H9 (cell line): Measurements from ENCODE around the gene TIPIN. TPM values are rescaled to one million over a fixed set of nuclear protein-coding genes. Genes with fewer than 3 reads are reported as not detected.

Experiments
- DNase-seq: peaks from one replicate; pipeline ENCODE4 v3.0.0-alpha.2; 2017
- H2AFZ ChIP-seq: one replicate; pipeline ENCODE4 v1.6.1; 2013; ENCODE audit warnings: mild to moderate bottlenecking, low read length, control low read depth, moderate library complexity
- H2AK5ac ChIP-seq: 2 replicates; pipeline ENCODE4 v1.6.1; 2013; ENCODE audit warnings: low read length, control low read depth, mixed read lengths; ENCODE audit not compliant: insufficient read length
- H2BK120ac ChIP-seq: one replicate; pipeline ENCODE4 v1.6.1; 2013; ENCODE audit warnings: low read depth, mild to moderate bottlenecking, low read length, control low read depth, inconsistent platforms; ENCODE audit not compliant: poor library complexity, severe bottlenecking
- H2BK12ac ChIP-seq: 2 replicates; pipeline ENCODE4 v1.6.1; 2013; ENCODE audit warnings: low read length, control low read depth, mixed read lengths, low read depth; ENCODE audit not compliant: insufficient read length
- H2BK15ac ChIP-seq: 2 replicates; pipeline ENCODE4 v1.6.1; 2013; ENCODE audit warnings: low read depth, low read length, control low read depth
- H2BK20ac ChIP-seq: one replicate; pipeline ENCODE4 v1.6.1; 2013; ENCODE audit warnings: low read depth, mild to moderate bottlenecking, low read length, control low read depth, inconsistent platforms; ENCODE audit not compliant: poor library complexity, severe bottlenecking
- H2BK5ac ChIP-seq: 2 replicates; pipeline ENCODE4 v1.6.1; 2013; ENCODE audit warnings: low read length, control low read depth, mixed read lengths; ENCODE audit not compliant: insufficient read length
- H3K14ac ChIP-seq: 2 replicates; pipeline ENCODE4 v1.6.1; 2013; ENCODE audit warnings: low read length, control low read depth; ENCODE audit not compliant: insufficient read depth
- H3K18ac ChIP-seq: 2 replicates; pipeline ENCODE4 v1.6.1; 2013; ENCODE audit warnings: low read depth, mild to moderate bottlenecking, mixed read lengths, low read length, control low read depth; ENCODE audit not compliant: insufficient read length
- H3K23ac ChIP-seq: 2 replicates; pipeline ENCODE4 v1.6.1; 2013; ENCODE audit warnings: low read length, control low read depth, mixed read lengths, low read depth; ENCODE audit not compliant: insufficient read length
- H3K23me2 ChIP-seq: 2 replicates; pipeline ENCODE4 v1.6.1; 2013; ENCODE audit warnings: low read depth, mild to moderate bottlenecking, mixed read lengths, low read length, control low read depth; ENCODE audit not compliant: insufficient read length, poor library complexity, severe bottlenecking
- H3K27ac ChIP-seq: 2 replicates; pipeline ENCODE4 v1.5.1; 2013; ENCODE audit warnings: low read length, control low read depth, mixed read lengths, low read depth; ENCODE audit not compliant: insufficient read length
- H3K27me3 ChIP-seq: 2 replicates; pipeline ENCODE4 v1.6.1; 2013; ENCODE audit warnings: low read length, control low read depth, inconsistent platforms; ENCODE audit not compliant: insufficient read depth
- H3K4ac ChIP-seq: 2 replicates; pipeline ENCODE4 v1.6.1; 2013; ENCODE audit warnings: low read depth, mild to moderate bottlenecking, control low read depth, inconsistent platforms, low read length, moderate library complexity
- H3K4me1 ChIP-seq: 2 replicates; pipeline ENCODE4 v1.6.1; 2013; ENCODE audit warnings: low read length, control low read depth, inconsistent platforms; ENCODE audit not compliant: insufficient read depth
- H3K4me2 ChIP-seq: 2 replicates; pipeline ENCODE4 v1.6.1; 2013; ENCODE audit warnings: low read length, control low read depth, mixed read lengths; ENCODE audit not compliant: insufficient read length, insufficient read depth
- H3K56ac ChIP-seq: 2 replicates; pipeline ENCODE4 v1.6.1; 2013; ENCODE audit warnings: low read depth, mild to moderate bottlenecking, mixed read lengths, low read length, control low read depth; ENCODE audit not compliant: insufficient read length
- H3K79me1 ChIP-seq: 2 replicates; pipeline ENCODE4 v1.6.1; 2013; ENCODE audit warnings: low read depth, mild to moderate bottlenecking, moderate library complexity, low read length, control low read depth, inconsistent platforms; ENCODE audit not compliant: insufficient read depth, poor library complexity, severe bottlenecking
- H3K79me2 ChIP-seq: 2 replicates; pipeline ENCODE4 v1.6.1; 2013; ENCODE audit warnings: low read length, control low read depth, inconsistent platforms; ENCODE audit not compliant: insufficient read depth
- H3K9ac ChIP-seq: 2 replicates; pipeline ENCODE4 v1.6.1; 2013; ENCODE audit warnings: low read length, control low read depth, mixed read lengths; ENCODE audit not compliant: insufficient read length; ENCODE audit errors: extremely low read depth
- H3K9me3 ChIP-seq: one replicate; pipeline ENCODE4 v1.6.1; 2013; ENCODE audit warnings: low read depth, low read length, inconsistent platforms; ENCODE audit not compliant: control insufficient read depth
- H3T11ph ChIP-seq: one replicate; pipeline ENCODE4 v1.6.1; 2013; ENCODE audit warnings: mild to moderate bottlenecking, low read length, control low read depth, inconsistent platforms
- H4K20me1 ChIP-seq: one replicate; pipeline ENCODE4 v1.6.1; 2013; ENCODE audit not compliant: control insufficient read depth, insufficient read length, insufficient read depth
- H4K5ac ChIP-seq: 2 replicates; pipeline ENCODE4 v1.6.1; 2013; ENCODE audit warnings: low read depth, mild to moderate bottlenecking, mixed read lengths, low read length, control low read depth; ENCODE audit not compliant: insufficient read length
- H4K8ac ChIP-seq: replicated peaks from 2 replicates; pipeline ENCODE4 v1.6.1; 2013; ENCODE audit warnings: low read length, control low read depth, mixed read lengths, low read depth; ENCODE audit not compliant: insufficient read length
- H4K91ac ChIP-seq: 2 replicates; pipeline ENCODE4 v1.6.1; 2013; ENCODE audit warnings: low read depth, mild to moderate bottlenecking, moderate library complexity, mixed read lengths, low read length, control low read depth; ENCODE audit not compliant: insufficient read length
- H3K27ac Mint-ChIP-seq, 3 experiments: 2 replicates in 2 of 3; 3 replicates in 1 of 3; pipeline ENCODE4 v1.8.0; 2020 to 2021; ENCODE audit warnings: mixed read lengths in 3 of 3, mild to moderate bottlenecking in 1 of 3, moderate library complexity in 1 of 3
- H3K27me3 Mint-ChIP-seq: 2 replicates; pipeline ENCODE4 v1.8.0; 2021; ENCODE audit warnings: low read depth, mild to moderate bottlenecking, moderate library complexity, mixed read lengths
- H3K36me3 Mint-ChIP-seq, 3 experiments: 2 replicates in 2 of 3; 3 replicates in 1 of 3; pipeline ENCODE4 v1.8.0; 2020 to 2021; ENCODE audit warnings: low read depth in 3 of 3, mixed read lengths in 3 of 3; ENCODE audit not compliant: insufficient read depth in 1 of 3
- H3K4me1 Mint-ChIP-seq, 2 experiments: 2 replicates each; pipeline ENCODE4 v1.8.0; 2020; ENCODE audit warnings: mixed read lengths in 2 of 2
- H3K4me3 Mint-ChIP-seq, 2 experiments: 2 replicates in 1 of 2; 3 replicates in 1 of 2; pipeline ENCODE4 v1.8.0; 2020 to 2021; ENCODE audit warnings: mild to moderate bottlenecking in 2 of 2, mixed read lengths in 2 of 2, moderate library complexity in 1 of 2
- H3K9me3 Mint-ChIP-seq, 2 experiments: 2 replicates in 1 of 2; 3 replicates in 1 of 2; pipeline ENCODE4 v1.8.0; 2020; ENCODE audit warnings: mild to moderate bottlenecking in 2 of 2, mixed read lengths in 2 of 2, moderate library complexity in 1 of 2
- CTCF ChIP-seq: fragments of 200-600 bp; sonication (generic); conservative IDR thresholded peaks from 3 replicates; pipeline ENCODE4 v1.8.0; 2021; ENCODE audit warnings: antibody characterized with exemption, mild to moderate bottlenecking
- WGBS: extraction: QIAGEN DNeasy Blood & Tissue Kit; methylation state at CpG from one replicate; pipeline ENCODE4 v1.1.7; 2013; ENCODE audit warnings: missing lambda C conversion rate, low lambda C conversion rate, mixed read lengths; ENCODE audit not compliant: insufficient read length; ENCODE audit errors: extremely low coverage; 5-methylcytosine and 5-hydroxymethylcytosine counted together
- total RNA-seq: library from RNA; stranded (reverse); gene quantifications from 2 replicates; pipeline ENCODE4 v1.2.1, GENCODE V29; 2021

TIPIN gene
- total RNA-seq, 1 experiment from 2014 or later: 26.9 TPM

GRCh38 chr15:66387163-66388042 lies 30.9 kb upstream of the TIPIN start:
- no peak overlapping the region for H3K27ac ChIP-seq
- no CpG with 5 or more reads among the region's 62 CpGs for WGBS
- H4K20me1 ChIP-seq: no peaks in the 10 kb centered on the region
- no peak overlapping the region for H4K91ac ChIP-seq
- Mint-ChIP-seq H3K36me3 (peaks cover 5 to 9% (median 8%) of the 10 kb centered on the region in 3 experiments; a peak in 5 of 7 replicates), H3K9me3 (no peaks in the 10 kb centered on the region), H3K4me1 (peaks cover 28 to 36% of the 10 kb centered on the region in 2 experiments), H3K27ac (peak overlapping the region; percentile 56 to 94 (median 91); a peak in 6 of 7 replicates), H3K27me3 (no peaks in the 10 kb centered on the region), H3K4me3 (peak overlapping the region; percentile 83 to 94)
- H3K18ac ChIP-seq: peak overlapping the region; percentile 50
- no peak overlapping the region for H3T11ph ChIP-seq
- no peak overlapping the region for H2BK5ac ChIP-seq
- H3K79me1 ChIP-seq: no peaks in the 10 kb centered on the region
- no peak overlapping the region for H2BK120ac ChIP-seq
- DNase-seq: peak; percentile 52
- H3K56ac ChIP-seq: no peak overlapping the region
- TF ChIP-seq CTCF: peak; percentile 42; the same call in 2 of the 3 replicates
- H3K79me2 ChIP-seq: peaks cover 31% of the 10 kb centered on the region; the same call in 1 of the 2 replicates
- no peaks in the 10 kb centered on the region for H3K4me1 ChIP-seq
- peak overlapping the region; percentile 77 for H3K14ac ChIP-seq
- no peak overlapping the region for H4K8ac ChIP-seq
- H2AK5ac ChIP-seq: no peak overlapping the region
- H2AFZ ChIP-seq: no peak overlapping the region
- H2BK12ac ChIP-seq: no peak overlapping the region
- H3K4ac ChIP-seq: no peak overlapping the region
- no peak overlapping the region for H2BK15ac ChIP-seq
- H3K23ac ChIP-seq: no peak overlapping the region
- no peaks in the 10 kb centered on the region for H3K9me3 ChIP-seq
- H3K4me2 ChIP-seq: peak overlapping the region; percentile 99
- peaks cover 10% of the 10 kb centered on the region for H3K23me2 ChIP-seq
- H2BK20ac ChIP-seq: no peak overlapping the region
- H4K5ac ChIP-seq: peak overlapping the region; percentile 86
- no peaks in the 10 kb centered on the region for H3K27me3 ChIP-seq
- peak overlapping the region; percentile 78 for H3K9ac ChIP-seq
